SK-N-SH (cell line): ENCODE measurements around the gene PUS1. TPM values are rescaled to one million over a fixed set of nuclear protein-coding genes. Genes with fewer than 3 reads are reported as not detected.

Source experiments
- CTCF ChIA-PET: fragments of 300-600, 350-600 bp; formaldehyde crosslinking; extraction: SDS; loops from one replicate; lab custom pipeline; 2021; lab: Yijun Ruan, JAX
- POLR2A ChIA-PET: fragments of 350-600 bp; sonication (Branson Sonifier 250); formaldehyde crosslinking; extraction: SDS; loops from one replicate; lab custom pipeline; 2020; ENCODE audit warnings: antibody characterized with exemption, inconsistent platforms; lab: Yijun Ruan, JAX
- DNase-seq: peaks from one replicate; pipeline ENCODE4 v3.0.0; 2012
- H2AFZ ChIP-seq: fragments of 200-600 bp; sonication (generic); 2 replicates; pipeline ENCODE4 v1.8.1; 2016; ENCODE audit warnings: antibody characterized with exemption, mild to moderate bottlenecking, low read depth
- H3F3A ChIP-seq: fragments of 200-600 bp; sonication (generic); replicated peaks from 2 replicates; pipeline ENCODE3; 2016; ENCODE audit warnings: antibody characterized with exemption, mild to moderate bottlenecking; ENCODE audit not compliant: insufficient read depth
- H3K27ac ChIP-seq, 2 experiments: fragments of 200-500 bp in 1 of 2; fragments of 200-600 bp in 1 of 2; sonication (Bioruptor generic) in 1 of 2; sonication (generic), shearing (Covaris generic) in 1 of 2; 2 replicates each; pipeline versions ENCODE4 v1.5.1 to v1.6.1; 2014 to 2016; ENCODE audit warnings: low read depth in 2 of 2, inconsistent platforms in 1 of 2, low read length in 1 of 2, mild to moderate bottlenecking in 1 of 2, mixed read lengths in 1 of 2
- H3K27me3 ChIP-seq: fragments of 200-600 bp; sonication (generic), shearing (Covaris generic); 2 replicates; pipeline ENCODE4 v1.6.1; 2016; ENCODE audit warnings: mixed run types; ENCODE audit not compliant: insufficient read depth
- H3K36me3 ChIP-seq, 2 experiments: fragments of 200-500 bp in 1 of 2; fragments of 200-600 bp in 1 of 2; sonication (Bioruptor generic) in 1 of 2; sonication (generic) in 1 of 2; replicated peaks in 1 of 2; 2 replicates each; pipeline versions ENCODE3 to v1.5.1; 2014 to 2016; ENCODE audit warnings: low read length in 1 of 2, mild to moderate bottlenecking in 1 of 2; ENCODE audit not compliant: insufficient read depth in 2 of 2, control insufficient read depth in 1 of 2
- H3K4me1 ChIP-seq, 2 experiments: fragments of 200-500 bp in 1 of 2; fragments of 200-600 bp in 1 of 2; sonication (Bioruptor generic) in 1 of 2; sonication (generic), shearing (Covaris generic) in 1 of 2; 2 replicates each; pipeline versions ENCODE4 v1.5.1 to v1.6.1; 2014 to 2016; ENCODE audit warnings: low read depth in 1 of 2, low read length in 1 of 2, mixed run types in 1 of 2; ENCODE audit not compliant: insufficient read depth in 2 of 2, control insufficient read depth in 1 of 2
- H3K4me2 ChIP-seq: fragments of 200-600 bp; sonication (generic), shearing (Covaris generic); 2 replicates; pipeline ENCODE4 v1.6.1; 2017; ENCODE audit warnings: mixed run types
- H3K4me3 ChIP-seq, 2 experiments: fragments of 200-500 bp in 1 of 2; fragments of 200-600 bp in 1 of 2; sonication (Bioruptor generic) in 1 of 2; sonication (generic), shearing (Covaris generic) in 1 of 2; 2 replicates each; pipeline versions ENCODE4 v1.5.1 to v1.8.1; 2014 to 2016; ENCODE audit warnings: low read depth in 2 of 2, inconsistent platforms in 1 of 2, low read length in 1 of 2, mild to moderate bottlenecking in 1 of 2, mixed read lengths in 1 of 2, moderate library complexity in 1 of 2
- H3K79me2 ChIP-seq: fragments of 200-600 bp; sonication (generic); 2 replicates; pipeline ENCODE4 v1.8.1; 2017; ENCODE audit warnings: mild to moderate bottlenecking; ENCODE audit not compliant: insufficient read depth
- H3K9ac ChIP-seq: fragments of 200-600 bp; sonication (generic); 2 replicates; pipeline ENCODE4 v1.6.1; 2017; ENCODE audit warnings: mixed run types
- H3K9me2 ChIP-seq: fragments of 200-600 bp; sonication (generic); 2 replicates; pipeline ENCODE4 v1.6.1; 2017; ENCODE audit warnings: mixed run types
- H3K9me3 ChIP-seq: fragments of 200-600 bp; sonication (generic); 2 replicates; pipeline ENCODE4 v1.6.1; 2017; ENCODE audit warnings: mixed run types, mild to moderate bottlenecking, moderate library complexity
- H4K20me1 ChIP-seq: fragments of 200-600 bp; sonication (generic); 2 replicates; pipeline ENCODE4 v1.6.1; 2017; ENCODE audit warnings: mild to moderate bottlenecking, mixed run types; ENCODE audit not compliant: insufficient read depth
- EP300 ChIP-seq, 2 experiments: IDR thresholded peaks; 2 replicates each; pipeline versions ENCODE4 v1.4.0 to v1.6.1; 2012; ENCODE audit warnings: borderline replicate concordance in 1 of 2, low read depth in 1 of 2, low read length in 1 of 2
- EZH2phosphoT487 ChIP-seq: fragments of 200-600 bp; sonication (generic); IDR thresholded peaks from 2 replicates; pipeline ENCODE4 v1.6.1; 2017; ENCODE audit warnings: low read depth, mixed run types, mild to moderate bottlenecking, antibody characterized with exemption, moderate library complexity, borderline replicate concordance
- GABPA ChIP-seq: IDR thresholded peaks from 2 replicates; pipeline ENCODE4 v1.4.0; 2012; ENCODE audit warnings: low read depth, mild to moderate bottlenecking
- NFIC ChIP-seq: IDR thresholded peaks from 2 replicates; pipeline ENCODE4 v1.4.0; 2012; ENCODE audit warnings: borderline replicate concordance
- SMC3 ChIP-seq: IDR thresholded peaks from 2 replicates; pipeline ENCODE4 v1.6.1; 2012; ENCODE audit warnings: low read depth, low read length, improper control_type of control experiment
- YY1 ChIP-seq: IDR thresholded peaks from 2 replicates; pipeline ENCODE4 v1.4.0; 2012; ENCODE audit warnings: low read depth, mild to moderate bottlenecking
- WGBS: methylation state at CpG from one replicate; pipeline ENCODE4 v1.1.6; 2017; ENCODE audit warnings: low lambda C conversion rate; 5-methylcytosine and 5-hydroxymethylcytosine counted together
- polyA plus RNA-seq, 3 experiments: library from polyadenylated mRNA; depleted of rRNA; stranded (reverse); fragments of >200 nt; gene quantifications; 2 replicates each; pipeline ENCODE4 v1.2.3, GENCODE V29; 2012
- TF ChIP-seq, protein P1 (sequence below): IDR thresholded peaks from 2 replicates; pipeline ENCODE4 v1.4.0; 2012; ENCODE audit warnings: low read depth
- TF ChIP-seq, protein P2 (sequence below): IDR thresholded peaks from 2 replicates; pipeline ENCODE4 v1.6.1; 2012; ENCODE audit warnings: mild to moderate bottlenecking, low read depth, low read length, moderate library complexity

The PUS1 gene
- polyA plus RNA-seq, 1 of the 3 experiments (the other 2 are of a cell fraction), result 53.1 TPM

DNA sequence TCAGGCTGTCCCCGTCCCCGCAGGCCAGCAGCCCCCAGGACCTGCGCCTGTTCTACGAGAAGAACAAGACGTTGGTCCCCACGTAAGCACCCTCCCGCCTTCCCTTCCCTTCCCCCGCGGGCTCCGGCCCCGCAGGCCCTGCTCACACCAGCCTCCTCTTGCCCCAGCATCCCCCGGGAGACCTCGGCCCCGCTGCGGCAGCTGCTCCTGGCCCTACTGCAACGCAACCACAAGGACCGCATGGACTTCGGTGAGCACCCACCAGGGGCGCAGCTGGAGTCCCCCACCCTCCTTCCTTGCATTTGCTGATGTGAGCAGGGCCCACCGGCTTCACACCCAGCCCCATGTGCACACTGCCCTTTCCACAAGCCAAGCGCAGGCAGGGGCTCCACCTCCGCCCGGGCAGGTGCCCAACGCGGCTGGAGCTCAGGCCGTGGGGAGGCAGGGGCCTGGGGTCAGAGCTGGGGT lies 19.3 kb upstream of the PUS1 start (continued):
- no peak for TF ChIP-seq EZH2phosphoT487
- TF ChIP-seq, protein P1, sequence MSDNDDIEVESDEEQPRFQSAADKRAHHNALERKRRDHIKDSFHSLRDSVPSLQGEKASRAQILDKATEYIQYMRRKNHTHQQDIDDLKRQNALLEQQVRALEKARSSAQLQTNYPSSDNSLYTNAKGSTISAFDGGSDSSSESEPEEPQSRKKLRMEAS, result no peak
- no peak for TF ChIP-seq YY1
- no peak for TF ChIP-seq NFIC

DNA sequence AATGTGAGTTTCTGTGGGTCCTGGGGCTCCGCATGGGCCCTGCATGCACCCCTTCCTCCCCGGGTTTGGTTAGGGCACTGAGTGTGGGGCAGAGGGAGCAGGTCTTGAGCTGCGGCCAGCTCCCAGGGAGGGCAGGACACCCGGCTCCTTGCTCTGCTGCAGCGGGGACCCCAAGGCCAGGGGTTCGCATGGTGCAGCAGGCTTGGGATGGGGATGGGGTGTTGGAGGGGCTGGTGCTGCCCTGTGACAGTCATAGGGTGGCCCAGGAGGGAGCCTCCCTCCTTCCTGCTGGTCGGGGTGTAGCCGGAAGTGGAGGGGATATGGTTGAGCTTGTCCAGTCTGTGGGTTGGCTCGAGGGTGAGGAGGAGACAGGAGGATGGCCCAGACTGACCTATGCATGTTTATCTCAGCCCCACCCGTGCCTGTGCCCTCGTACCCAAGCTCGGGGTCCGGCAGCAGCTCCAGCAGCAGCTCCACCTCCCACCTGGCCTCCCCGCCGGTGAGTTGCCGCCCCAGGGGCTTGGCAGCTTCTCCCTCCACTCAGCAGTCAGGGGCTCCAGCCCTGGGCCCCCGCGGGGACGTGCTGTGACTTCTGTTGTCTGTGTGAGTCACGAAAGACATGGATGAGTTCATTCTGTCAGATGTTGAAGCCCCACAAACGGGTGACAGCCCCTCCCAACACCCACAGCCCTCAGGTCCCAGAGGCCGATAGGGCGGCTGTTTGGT lies 18.6 kb upstream of the PUS1 start:
- Histone ChIP-seq H3K4me1 (peaks cover 9 to 27% of the 10 kb centered on the region in 2 experiments; a peak in 2 of 4 replicates), H3K9me2 (no peaks in the 10 kb centered on the region), H3K4me3 (no peak overlapping the region), H3K36me3 (peaks cover 4 to 44% of the 10 kb centered on the region in 2 experiments), H3K9me3 (no peaks in the 10 kb centered on the region), H3F3A (no peaks in the 10 kb centered on the region), H3K27ac (no peak overlapping the region; a peak in 1 of 4 replicates), H3K4me2 (no peak overlapping the region), H4K20me1 (peaks cover 8% of the 10 kb centered on the region; the same call in 1 of the 2 replicates), H3K79me2 (0 out of 2 replicates have a peak, but pooled peaks cover 4% of the 10 kb centered on the region), H2AFZ (no peak overlapping the region), H3K27me3 (no peaks in the 10 kb centered on the region), H3K9ac (no peak overlapping the region)
- CTCF ChIA-PET, result interaction anchor here (2.3 kb wide), 1 partner anchor 14 kb away, joined by 12 read pairs; no protein-coding TSS in a partner anchor
- TF ChIP-seq EP300 (IDR thresholded peaks at IDR 0.05; ENCODE audit: borderline replicate concordance in 1 of 2, low read depth in 1 of 2, low read length in 1 of 2) (no peak), GABPA (no peak), SMC3 (no peak)
- TF ChIP-seq, protein P2, sequence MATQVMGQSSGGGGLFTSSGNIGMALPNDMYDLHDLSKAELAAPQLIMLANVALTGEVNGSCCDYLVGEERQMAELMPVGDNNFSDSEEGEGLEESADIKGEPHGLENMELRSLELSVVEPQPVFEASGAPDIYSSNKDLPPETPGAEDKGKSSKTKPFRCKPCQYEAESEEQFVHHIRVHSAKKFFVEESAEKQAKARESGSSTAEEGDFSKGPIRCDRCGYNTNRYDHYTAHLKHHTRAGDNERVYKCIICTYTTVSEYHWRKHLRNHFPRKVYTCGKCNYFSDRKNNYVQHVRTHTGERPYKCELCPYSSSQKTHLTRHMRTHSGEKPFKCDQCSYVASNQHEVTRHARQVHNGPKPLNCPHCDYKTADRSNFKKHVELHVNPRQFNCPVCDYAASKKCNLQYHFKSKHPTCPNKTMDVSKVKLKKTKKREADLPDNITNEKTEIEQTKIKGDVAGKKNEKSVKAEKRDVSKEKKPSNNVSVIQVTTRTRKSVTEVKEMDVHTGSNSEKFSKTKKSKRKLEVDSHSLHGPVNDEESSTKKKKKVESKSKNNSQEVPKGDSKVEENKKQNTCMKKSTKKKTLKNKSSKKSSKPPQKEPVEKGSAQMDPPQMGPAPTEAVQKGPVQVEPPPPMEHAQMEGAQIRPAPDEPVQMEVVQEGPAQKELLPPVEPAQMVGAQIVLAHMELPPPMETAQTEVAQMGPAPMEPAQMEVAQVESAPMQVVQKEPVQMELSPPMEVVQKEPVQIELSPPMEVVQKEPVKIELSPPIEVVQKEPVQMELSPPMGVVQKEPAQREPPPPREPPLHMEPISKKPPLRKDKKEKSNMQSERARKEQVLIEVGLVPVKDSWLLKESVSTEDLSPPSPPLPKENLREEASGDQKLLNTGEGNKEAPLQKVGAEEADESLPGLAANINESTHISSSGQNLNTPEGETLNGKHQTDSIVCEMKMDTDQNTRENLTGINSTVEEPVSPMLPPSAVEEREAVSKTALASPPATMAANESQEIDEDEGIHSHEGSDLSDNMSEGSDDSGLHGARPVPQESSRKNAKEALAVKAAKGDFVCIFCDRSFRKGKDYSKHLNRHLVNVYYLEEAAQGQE, result no peak
- no peak for DNase-seq
- POLR2A ChIA-PET, result no interaction called here
- 76% methylated on average over 6 of the region's 23 CpGs for WGBS
